HG02763 (cell line): ENCODE results near the gene TPTE2.
"Not testable (repeated sequence)": the region's sequence is repeated elsewhere in the genome, so short reads cannot be mapped to it uniquely, and the experiment has no call there.

Source experiments
- ATAC-seq: cut with Tn5 transposase; IDR thresholded peaks from one replicate; pipeline ENCODE4 v1.9.1; 2021; ENCODE audit warnings: mild to moderate bottlenecking, moderate library complexity; ENCODE audit not compliant: unreplicated experiment

The TPTE2 gene

DNA sequence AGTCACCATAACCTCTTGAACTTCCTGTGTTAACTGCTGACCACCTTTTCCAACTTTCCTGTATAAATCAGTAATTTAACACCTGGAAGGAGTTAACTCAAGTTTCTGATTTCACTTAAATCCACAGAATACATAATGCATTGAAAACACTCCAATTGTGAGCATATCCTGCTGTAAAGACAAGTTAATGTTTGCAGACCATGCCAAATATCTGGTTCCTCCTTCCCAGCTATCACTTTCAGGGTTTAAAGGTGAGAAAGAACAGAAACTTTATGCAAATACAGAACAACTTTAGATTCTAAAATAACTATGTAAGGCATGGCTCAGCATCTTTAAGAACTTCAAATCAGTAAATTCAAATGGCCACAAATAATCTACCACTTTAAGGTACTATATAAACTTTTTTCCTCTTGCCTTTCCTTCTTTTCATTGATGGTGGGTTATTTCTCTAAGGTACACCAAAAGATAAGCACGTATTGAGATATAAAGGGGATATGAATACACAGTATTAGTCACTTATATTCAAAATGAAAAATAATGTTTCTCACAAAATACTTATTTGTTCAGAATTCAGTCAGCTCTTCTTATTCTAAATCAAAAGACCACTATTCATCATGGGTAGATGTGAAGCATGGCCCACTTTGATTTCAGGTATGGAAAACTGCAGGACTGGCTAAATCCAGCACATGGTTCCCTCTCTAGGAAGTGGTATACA, 6.6 kb upstream of the TPTE2 start:
- ATAC-seq, result peak; percentile 75

DNA sequence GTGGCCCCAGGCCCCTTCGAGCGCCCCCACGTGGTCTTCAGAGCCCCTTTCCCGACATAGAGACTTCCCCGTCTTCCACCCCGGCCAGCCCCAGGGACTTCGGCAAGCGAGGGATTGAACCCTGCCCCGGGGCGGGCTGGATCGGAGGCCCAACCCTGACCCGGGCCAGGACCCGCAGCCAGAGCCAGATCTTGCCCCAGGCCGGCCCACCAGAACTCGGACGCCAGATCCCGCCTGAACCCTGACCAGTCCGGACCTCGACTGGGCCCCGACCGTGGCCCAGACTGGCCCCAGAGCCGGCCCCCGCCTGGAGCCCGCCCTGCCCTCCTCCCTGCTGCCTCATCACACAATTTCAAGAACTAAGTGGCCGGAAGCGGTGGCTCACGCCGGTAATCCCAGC, 253 bp upstream of the TPTE2 start:
- ATAC-seq, result no peak

DNA sequence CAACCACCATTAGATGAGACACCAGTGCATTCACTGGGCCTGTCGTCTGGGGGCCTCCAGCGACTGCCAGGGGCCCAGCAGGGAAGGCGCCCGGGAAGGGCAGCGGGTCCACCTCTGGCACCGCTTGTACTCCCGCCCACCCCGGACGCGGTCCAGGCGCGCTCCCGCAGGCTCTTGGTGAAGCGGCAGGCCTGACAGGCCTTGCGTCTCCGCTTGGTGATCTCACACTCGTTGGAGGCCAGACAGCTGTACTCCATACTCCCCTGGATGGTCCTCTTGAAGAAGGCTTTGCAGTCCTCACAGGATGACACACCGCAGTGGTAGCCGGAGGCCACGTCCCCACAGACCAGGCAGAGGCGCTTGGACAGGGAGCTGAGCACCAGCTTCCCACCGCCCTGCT, 660 bp downstream of the TPTE2 start:
- not testable (repeated sequence) for ATAC-seq

DNA sequence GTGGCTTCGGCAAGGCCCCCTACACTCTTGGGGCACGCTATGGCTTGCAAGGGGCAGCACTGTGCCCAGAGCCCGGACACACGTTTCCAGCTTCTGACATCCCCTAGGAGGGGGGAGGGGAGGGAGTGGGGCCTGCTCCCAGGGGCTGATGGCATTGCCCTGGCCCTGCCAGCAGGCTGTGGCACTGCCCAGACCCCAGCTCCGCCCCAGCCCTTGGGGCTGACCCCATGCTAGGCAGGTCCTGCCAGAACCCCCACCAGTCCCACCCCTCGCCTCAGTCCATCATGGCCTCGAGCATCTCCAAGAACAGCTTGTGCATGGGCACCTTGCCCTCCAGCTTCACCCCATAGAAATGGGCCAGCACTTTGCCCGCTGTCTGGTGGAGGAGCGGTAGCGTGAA, 1.6 kb downstream of the TPTE2 start:
- ATAC-seq, result not testable (repeated sequence)

DNA sequence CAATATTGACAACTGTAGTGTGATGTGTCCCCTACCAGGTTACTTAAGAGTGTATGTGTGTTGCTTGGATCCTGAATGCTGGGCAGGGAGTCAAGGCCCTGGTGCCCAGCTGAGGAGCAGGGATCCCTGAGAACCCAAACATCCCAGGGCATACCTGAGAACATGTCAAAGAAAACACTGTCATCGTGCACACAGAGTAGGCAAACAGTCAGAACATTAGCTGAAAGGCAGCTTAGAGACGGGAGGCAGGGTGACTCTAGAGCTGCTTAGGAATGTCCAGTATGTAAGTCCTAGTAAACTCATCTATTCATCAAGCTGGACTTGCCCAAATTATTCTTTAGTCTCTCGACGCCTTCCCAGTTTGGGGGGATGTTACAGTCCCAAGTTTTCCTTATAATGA, 4.0 kb downstream of the TPTE2 start:
- ATAC-seq, result not testable (repeated sequence)

DNA sequence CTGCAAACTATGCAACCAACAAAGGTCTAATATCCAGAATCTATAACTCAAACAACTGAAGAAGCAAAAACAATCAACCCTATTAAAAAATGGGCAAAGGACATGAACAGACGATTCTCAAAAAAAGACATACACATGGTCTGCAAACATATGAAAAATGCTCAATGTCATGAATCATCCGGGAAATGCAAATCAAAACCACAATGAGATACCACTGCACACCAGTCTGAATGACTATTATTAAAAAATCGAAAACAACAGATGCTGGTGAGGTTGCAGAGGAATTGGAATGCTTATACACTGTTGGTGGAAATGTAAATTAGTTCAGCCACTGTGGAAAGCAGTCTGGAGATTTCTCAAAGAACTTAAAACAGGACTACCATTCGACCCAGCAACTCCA, 12.1 kb downstream of the TPTE2 start:
- not testable (repeated sequence) for ATAC-seq

DNA sequence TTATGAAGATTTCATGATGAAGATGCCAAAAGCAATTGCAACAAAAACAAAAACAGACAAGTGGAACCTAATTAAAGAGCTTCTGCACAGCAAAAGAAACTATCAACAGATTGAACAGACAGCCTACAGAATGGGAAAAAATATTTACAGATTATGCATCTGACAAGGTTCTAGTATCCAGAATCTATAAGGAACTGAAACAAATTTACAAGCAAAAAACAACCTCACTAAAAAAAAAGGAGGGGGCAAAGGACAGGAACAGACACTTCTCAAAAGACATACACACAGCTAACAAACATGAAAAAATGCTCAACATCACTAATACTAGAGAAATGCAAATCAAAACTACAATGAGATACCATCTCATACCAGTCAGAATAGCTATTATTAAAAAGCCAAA, 35.7 kb downstream of the TPTE2 start:
- peak; percentile 62 for ATAC-seq

DNA sequence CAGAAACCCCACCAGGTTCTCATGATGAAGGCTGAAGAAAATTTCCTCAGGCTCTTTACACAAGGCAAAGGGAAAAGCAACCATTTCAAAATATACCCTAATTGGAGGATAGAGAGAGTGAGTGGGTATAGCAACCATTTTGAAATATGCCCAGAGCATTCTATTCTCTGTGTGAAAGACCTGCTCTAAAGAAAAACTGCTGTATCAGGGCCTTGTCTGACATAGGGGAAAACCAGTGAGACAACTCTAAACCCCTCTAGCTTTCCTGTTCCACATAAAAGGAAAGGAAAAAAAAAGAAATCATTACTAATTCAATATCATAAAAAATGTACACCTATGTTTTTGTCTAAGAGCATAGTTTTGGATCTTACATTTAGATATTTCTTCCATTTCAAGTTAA, 42.3 kb downstream of the TPTE2 start:
- ATAC-seq, result no peak

DNA sequence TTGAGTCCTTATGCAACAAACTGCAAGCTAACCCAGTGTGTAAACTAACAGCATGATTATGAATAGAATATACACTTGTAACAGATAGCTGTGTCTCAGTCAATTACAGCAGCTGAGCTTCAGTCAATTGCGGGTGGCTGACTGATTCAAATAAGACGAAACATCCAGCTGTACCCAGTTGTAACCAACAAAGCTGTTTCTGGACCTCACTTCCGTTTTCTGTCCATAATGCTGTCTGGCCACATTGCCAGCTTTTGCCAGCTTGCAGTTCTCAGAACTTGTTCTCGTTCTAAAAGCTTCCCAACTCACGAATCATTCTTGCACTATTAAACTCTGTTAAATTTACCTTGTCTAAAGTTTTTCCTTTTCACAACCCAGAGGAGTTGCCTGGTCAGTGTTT, 53.7 kb downstream of the TPTE2 start:
- ATAC-seq, result not testable (repeated sequence)

DNA sequence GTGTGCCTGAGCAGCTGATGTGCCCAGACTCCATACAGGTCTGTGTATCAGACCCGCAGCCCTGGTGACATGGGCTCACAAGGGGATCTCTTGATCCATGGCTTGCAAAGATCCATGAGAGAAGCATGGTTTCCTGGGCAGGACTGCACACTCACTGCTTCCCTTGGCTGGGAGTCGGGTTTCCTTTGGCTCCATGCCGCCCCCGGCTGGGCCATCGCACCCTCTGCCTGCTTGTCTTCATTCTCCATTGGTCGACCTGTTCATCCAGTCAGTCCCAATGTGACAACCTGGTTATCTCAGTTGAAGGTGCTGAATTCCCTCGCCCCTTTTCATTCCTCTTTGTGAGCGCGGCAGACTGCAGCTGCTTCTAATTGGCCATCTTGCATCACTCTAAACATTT, 101.2 kb downstream of the TPTE2 start:
- not testable (repeated sequence) for ATAC-seq

DNA sequence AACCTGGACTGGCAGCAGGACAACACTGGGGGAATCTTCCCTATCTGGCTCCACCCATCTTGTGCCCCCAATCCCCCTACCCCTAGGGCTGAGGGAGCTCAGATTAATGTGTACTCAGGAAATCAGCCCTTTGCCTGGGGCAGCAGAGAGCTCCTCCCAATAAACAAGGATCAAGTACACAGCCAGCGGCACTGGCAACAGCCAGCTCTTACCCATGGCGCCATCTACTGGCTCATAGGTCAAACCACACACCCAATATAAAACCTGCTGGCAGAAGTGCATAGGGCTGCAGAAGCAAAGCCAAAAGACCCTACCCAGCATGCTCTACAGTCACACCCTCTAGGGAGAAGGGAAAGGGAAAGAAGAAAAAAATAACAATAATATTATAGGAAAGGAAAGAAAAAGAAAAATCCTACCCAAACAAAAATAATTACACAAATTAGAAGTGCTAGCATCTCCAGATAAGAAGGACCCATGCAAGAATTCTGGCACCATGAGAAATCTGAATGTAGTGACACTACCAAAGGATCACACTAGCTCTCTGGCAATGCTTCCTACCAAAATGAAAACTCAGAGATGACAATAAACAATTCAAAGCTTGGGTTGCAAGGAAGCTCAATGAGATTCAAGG, 122.2 kb downstream of the TPTE2 start:
- ATAC-seq, result not testable (repeated sequence)

DNA sequence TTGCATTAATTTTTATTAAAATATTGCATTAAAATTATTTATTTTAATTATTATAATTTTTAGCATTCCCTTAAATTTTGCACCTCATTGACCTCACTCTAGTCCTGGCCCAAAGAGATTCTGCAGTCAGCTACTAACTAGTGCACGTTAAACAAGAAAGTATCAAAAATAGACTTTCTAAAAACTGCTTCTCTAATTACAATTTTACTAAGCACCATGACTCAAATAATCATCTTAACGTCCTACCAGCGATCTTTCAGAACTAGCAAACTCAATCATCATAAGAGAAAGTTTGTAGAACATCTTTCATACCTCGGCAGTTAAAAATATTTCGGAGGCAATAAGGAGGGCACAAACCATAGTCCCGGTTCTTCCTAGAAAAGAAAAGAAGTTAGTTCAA, 123.6 kb downstream of the TPTE2 start:
- ATAC-seq, result not testable (repeated sequence)

DNA sequence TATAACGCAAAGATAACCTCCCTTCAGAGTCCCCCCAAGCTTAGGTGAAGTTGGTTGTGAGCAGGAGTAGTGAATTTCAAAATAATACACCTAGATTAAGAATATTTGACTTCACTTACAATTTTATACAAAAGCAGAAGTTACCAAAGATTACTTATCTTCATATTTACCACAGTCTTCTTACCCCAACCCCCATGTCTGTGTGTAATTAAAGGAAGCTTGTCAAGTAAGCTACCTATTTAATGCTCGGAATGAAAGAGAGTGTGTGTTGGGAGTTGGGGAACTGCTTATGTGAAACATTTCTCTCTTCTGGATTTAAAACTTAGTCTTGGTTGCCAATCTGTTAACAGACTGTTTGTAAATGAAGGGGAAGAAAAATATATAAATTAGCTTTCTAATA, 139.1 kb downstream of the TPTE2 start:
- ATAC-seq, result not testable (repeated sequence)

DNA sequence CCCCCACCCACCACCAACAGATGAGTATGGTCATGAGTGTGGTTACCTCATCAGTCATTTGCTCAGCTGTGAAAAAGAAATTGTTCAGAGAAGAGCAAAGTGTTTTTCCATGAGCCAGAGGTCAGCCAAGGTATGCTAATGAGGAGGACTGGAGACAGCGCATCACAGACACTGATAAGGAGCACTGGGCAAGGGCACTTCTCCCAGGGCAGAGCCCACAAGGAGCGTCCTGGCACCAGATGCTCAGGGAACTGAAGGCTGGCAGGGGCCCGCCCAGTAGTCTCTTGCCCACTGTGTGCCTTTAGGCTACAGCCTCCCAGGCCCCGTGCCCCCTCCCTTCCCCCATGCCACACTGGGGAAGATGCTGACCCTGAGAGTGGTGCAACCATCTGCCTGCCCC, 148.8 kb downstream of the TPTE2 start:
- ATAC-seq, result not testable (repeated sequence)

DNA sequence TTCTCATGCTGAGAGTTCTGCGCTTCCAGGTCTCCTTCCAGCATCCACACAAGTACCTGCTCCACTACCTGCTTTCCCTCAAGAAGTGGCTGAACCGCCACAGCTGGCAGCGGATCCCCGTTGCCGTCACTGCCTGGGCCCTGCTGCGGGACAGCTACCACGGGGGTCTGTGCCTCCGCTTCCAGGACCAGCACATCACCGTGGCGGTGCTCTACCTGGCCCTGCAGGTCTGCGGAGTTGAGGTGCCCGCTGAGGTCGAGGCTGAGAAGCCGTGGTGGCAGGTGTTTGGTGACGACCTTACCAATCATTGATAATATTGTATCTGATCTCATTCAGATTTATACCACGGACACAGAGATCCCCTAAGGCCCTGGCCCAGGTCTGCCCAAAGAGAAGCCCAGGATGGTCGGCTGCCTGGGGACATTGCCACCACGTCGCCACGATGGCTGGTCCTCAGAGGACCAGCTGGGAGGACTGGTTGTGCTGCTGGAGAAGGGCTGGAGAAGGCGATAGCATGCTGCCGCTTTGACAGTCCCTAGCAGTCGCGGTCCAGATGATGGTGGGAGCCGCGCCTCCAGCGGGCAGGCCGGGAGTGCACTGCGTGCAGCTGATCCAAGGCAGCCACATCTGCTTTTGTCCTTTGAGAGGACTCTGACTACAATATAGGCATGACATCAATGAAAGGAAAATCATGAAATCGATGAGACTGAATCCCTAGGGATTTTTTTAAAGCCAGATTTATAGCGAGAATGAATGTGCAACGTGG, 178.4 kb downstream of the TPTE2 start:
- not testable (repeated sequence) for ATAC-seq

DNA sequence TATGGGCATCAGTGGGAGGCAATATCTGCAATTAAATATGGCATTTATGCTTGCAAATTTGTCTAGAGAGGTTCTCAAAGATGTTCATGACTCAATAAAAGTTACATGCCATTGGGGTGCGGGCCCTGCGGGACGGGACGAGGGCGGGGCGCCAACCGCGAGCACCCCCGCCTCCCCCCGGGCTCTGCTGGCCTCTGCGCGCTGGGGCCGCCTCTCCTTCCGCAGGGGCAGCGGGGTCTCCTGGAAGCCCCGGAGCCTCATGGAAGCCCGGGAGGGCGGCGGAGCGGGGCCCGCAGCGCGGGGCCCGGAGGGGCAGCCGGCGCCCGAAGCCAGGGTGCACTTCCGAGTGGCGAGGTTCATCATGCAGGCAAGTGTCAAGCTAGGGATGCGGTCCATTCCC, 179.2 kb downstream of the TPTE2 start:
- ATAC-seq, result no peak
